HL-60 (cell line): ENCODE data around the gene SUMF2.
"Not testable (repeated sequence)": the region's sequence is repeated elsewhere in the genome, so short reads cannot be mapped to it uniquely, and the experiment has no call there.

ENCODE experiments used
- CTCF ChIP-seq: IDR thresholded peaks from one replicate; pipeline ENCODE4 v1.5.1; 2011; ENCODE audit warnings: low read length, control low read depth, inconsistent platforms; ENCODE audit not compliant: insufficient read depth
- GABPA ChIP-seq: IDR thresholded peaks from 2 replicates; pipeline ENCODE4 v1.6.1; 2012; ENCODE audit warnings: low read depth
- POLR2AphosphoS5 ChIP-seq: IDR thresholded peaks from 2 replicates; pipeline ENCODE4 v1.6.1; 2012; ENCODE audit warnings: low read depth
- REST ChIP-seq: IDR thresholded peaks from 2 replicates; pipeline ENCODE4 v1.6.1; 2012; ENCODE audit warnings: low read depth; ENCODE audit not compliant: insufficient replicate concordance
- SPI1 ChIP-seq: IDR thresholded peaks from 2 replicates; pipeline ENCODE4 v1.6.1; 2012; ENCODE audit warnings: low read depth, mild to moderate bottlenecking, borderline replicate concordance

- not testable (repeated sequence) for TF ChIP-seq CTCF, POLR2AphosphoS5, REST, GABPA, SPI1
These were observed 16.8 kb downstream of the SUMF2 start for GRCh38 chr7:56080726-56081435.
